ENCODE measurements around the gene KCNMA1.

DNA sequence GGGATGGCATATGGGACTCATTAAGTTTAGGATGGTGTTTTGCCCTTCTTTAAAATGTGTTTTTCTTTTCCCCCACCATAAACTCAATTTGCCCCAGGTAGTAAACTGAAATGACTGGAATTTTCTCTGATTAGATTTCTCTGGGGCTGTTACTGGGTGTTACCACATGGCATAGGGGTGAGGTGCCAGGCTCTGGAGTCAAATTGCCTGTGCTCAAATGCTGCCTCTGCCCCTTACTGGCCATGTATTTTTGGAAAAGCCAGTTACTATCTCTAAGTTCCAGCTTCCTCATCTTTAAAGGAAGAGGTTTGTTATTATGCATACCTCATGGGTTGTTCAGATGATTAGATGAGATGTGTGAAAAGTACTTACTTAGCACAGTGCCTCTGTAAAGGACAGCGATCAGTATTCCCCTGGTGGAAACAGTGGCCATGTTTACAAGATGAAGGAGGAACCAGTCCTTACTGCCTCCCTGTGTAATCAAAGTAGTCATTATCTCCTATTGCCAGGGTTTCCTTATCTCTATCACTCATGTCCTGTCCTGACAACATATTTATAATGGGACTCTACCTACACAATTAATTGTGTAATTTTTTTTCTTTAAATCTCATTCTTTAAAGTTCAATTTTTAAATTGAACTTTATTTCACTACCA lies 352.0 kb downstream of the KCNMA1 start:
- TF ChIP-seq, protein P1, sequence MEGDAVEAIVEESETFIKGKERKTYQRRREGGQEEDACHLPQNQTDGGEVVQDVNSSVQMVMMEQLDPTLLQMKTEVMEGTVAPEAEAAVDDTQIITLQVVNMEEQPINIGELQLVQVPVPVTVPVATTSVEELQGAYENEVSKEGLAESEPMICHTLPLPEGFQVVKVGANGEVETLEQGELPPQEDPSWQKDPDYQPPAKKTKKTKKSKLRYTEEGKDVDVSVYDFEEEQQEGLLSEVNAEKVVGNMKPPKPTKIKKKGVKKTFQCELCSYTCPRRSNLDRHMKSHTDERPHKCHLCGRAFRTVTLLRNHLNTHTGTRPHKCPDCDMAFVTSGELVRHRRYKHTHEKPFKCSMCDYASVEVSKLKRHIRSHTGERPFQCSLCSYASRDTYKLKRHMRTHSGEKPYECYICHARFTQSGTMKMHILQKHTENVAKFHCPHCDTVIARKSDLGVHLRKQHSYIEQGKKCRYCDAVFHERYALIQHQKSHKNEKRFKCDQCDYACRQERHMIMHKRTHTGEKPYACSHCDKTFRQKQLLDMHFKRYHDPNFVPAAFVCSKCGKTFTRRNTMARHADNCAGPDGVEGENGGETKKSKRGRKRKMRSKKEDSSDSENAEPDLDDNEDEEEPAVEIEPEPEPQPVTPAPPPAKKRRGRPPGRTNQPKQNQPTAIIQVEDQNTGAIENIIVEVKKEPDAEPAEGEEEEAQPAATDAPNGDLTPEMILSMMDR (conservative IDR thresholded peaks at IDR 0.05; ENCODE audit: low read depth, low read length) = no peak
- no peak for TF ChIP-seq EZH2 (IDR thresholded peaks at IDR 0.05; ENCODE audit: low read length, unreplicated experiment)

Data from PC-3 (cell line).